ENCODE measurements around the gene OR13A1.

DNA sequence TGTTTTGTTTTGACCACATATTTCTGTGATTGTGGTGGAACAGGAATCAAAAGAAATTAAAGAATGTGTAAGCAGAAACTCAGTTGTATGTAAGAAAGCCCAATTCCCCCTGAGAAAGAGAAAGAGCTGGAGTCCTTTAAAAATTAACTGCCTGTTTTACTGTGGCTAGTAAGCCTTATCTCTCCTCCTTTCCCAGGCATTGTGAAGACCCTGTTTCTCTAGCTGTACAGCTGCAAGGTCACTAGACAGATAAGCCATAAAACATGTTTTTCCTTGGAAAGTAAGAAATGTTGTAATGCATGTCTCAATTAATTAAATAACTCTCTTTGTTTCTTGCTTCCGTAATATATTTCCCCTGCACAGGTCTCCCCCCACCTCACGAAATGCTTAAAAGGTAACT lies 53.5 kb downstream of the OR13A1 start:
- TF ChIP-seq, protein P1, sequence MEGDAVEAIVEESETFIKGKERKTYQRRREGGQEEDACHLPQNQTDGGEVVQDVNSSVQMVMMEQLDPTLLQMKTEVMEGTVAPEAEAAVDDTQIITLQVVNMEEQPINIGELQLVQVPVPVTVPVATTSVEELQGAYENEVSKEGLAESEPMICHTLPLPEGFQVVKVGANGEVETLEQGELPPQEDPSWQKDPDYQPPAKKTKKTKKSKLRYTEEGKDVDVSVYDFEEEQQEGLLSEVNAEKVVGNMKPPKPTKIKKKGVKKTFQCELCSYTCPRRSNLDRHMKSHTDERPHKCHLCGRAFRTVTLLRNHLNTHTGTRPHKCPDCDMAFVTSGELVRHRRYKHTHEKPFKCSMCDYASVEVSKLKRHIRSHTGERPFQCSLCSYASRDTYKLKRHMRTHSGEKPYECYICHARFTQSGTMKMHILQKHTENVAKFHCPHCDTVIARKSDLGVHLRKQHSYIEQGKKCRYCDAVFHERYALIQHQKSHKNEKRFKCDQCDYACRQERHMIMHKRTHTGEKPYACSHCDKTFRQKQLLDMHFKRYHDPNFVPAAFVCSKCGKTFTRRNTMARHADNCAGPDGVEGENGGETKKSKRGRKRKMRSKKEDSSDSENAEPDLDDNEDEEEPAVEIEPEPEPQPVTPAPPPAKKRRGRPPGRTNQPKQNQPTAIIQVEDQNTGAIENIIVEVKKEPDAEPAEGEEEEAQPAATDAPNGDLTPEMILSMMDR (IDR thresholded peaks at IDR 0.05; ENCODE audit: low read depth, low read length) = no peak
- no peak for TF ChIP-seq POLR2A (IDR thresholded peaks at IDR 0.05; ENCODE audit: extremely low read depth, insufficient read length)
- TF ChIP-seq MYC (IDR thresholded peaks at IDR 0.05; ENCODE audit: low read depth, low read length) = no peak
- TF ChIP-seq, protein P2, sequence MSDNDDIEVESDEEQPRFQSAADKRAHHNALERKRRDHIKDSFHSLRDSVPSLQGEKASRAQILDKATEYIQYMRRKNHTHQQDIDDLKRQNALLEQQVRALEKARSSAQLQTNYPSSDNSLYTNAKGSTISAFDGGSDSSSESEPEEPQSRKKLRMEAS (IDR thresholded peaks at IDR 0.05; ENCODE audit: low read depth, low read length) = no peak
